CD4-positive, alpha-beta T cell treated with Interleukin-4 for 1 hour (primary cell): Measurements from ENCODE around the gene FBN1.

Source experiments
- DNase-seq, 2 donors: peaks; one replicate each; pipeline ENCODE4 v3.0.0-alpha.2; 2020 to 2022

Gene FBN1

GRCh38 chr15:48501208-48501607 is 144.3 kb downstream of the FBN1 start:
- DNase-seq, result no peak

GRCh38 chr15:48500595-48500994 is 144.9 kb downstream of the FBN1 start:
- no peak for DNase-seq

GRCh38 chr15:48499978-48500377 is 145.5 kb downstream of the FBN1 start:
- DNase-seq, result no peak

- no peak for DNase-seq
Observed at GRCh38 chr15:48498828-48499227, 146.7 kb downstream of the FBN1 start.

- no peak for DNase-seq
Observed at GRCh38 chr15:48494631-48495030, 150.9 kb downstream of the FBN1 start.

GRCh38 chr15:48493763-48494225 is 151.7 kb downstream of the FBN1 start:
- no peak for DNase-seq

- no peak for DNase-seq
Observed at GRCh38 chr15:48493084-48493762, 152.3 kb downstream of the FBN1 start.

GRCh38 chr15:48486228-48486627 is 159.3 kb downstream of the FBN1 start:
- no peak for DNase-seq

- no peak for DNase-seq
Observed at GRCh38 chr15:48481802-48482201, 163.7 kb downstream of the FBN1 start.

- no peak for DNase-seq
Observed at GRCh38 chr15:48479751-48480150, 165.8 kb downstream of the FBN1 start.

- DNase-seq, result no peak
Observed at GRCh38 chr15:48478581-48478980, 166.9 kb downstream of the FBN1 start.

- no peak for DNase-seq
Observed at GRCh38 chr15:48477795-48478360, 167.6 kb downstream of the FBN1 start.

- no peak for DNase-seq
Observed at GRCh38 chr15:48475600-48476395, 169.7 kb downstream of the FBN1 start.

GRCh38 chr15:48473667-48474066 is 171.8 kb downstream of the FBN1 start:
- no peak for DNase-seq

GRCh38 chr15:48472756-48473155 is 172.8 kb downstream of the FBN1 start:
- DNase-seq, result no peak

- no peak for DNase-seq
Observed at GRCh38 chr15:48471073-48471472, 174.4 kb downstream of the FBN1 start.

- no peak for DNase-seq
Observed at GRCh38 chr15:48470096-48470495, 175.4 kb downstream of the FBN1 start.

- no peak for DNase-seq
Observed at GRCh38 chr15:48469681-48470080, 175.8 kb downstream of the FBN1 start.

GRCh38 chr15:48469271-48469670 is 176.2 kb downstream of the FBN1 start:
- no peak for DNase-seq

- no peak for DNase-seq
Observed at GRCh38 chr15:48467801-48468200, 177.7 kb downstream of the FBN1 start.

- DNase-seq, result no peak
Observed at GRCh38 chr15:48466820-48467219, 178.7 kb downstream of the FBN1 start.

- no peak for DNase-seq
Observed at GRCh38 chr15:48466079-48466478, 179.4 kb downstream of the FBN1 start.

- DNase-seq, result no peak
Observed at GRCh38 chr15:48465410-48465809, 180.1 kb downstream of the FBN1 start.

- no peak for DNase-seq
Observed at GRCh38 chr15:48463366-48463880, 182.1 kb downstream of the FBN1 start.
